ENCODE data around the gene PXT1. TPM values are rescaled to one million over a fixed set of nuclear protein-coding genes. Genes with fewer than 3 reads are reported as not detected.

Gene PXT1
- total and polyA plus RNA-seq, 9 of the 15 experiments (the other 6 are each of a cell fraction or from before 2014, with no cell fraction given): 0.09 to 0.11 (median 0.10) TPM; not detected in 5

- TF ChIP-seq RBBP5 (IDR thresholded peaks at IDR 0.05; ENCODE audit: borderline replicate concordance, insufficient read depth, low read length, poor library complexity, severe bottlenecking): no peak
- TF ChIP-seq EP300 (IDR thresholded peaks at IDR 0.05; ENCODE audit: low read length): no peak
Measured at GRCh38 chr6:36442103-36442670, 467 bp downstream of the PXT1 start (continued).

GRCh38 chr6:36441307-36441894 is 1.3 kb downstream of the PXT1 start:
- no TSS peak for BruUV-seq (replicated peaks)
- Histone ChIP-seq H3K4me1 (replicated peaks in 1 of 2; ENCODE audit: control insufficient read depth in 2 of 2, insufficient read depth in 2 of 2, low read length in 2 of 2) (peaks cover 20 to 31% of the 10 kb centered on the region in 2 experiments), H3K27ac (ENCODE audit: extremely low read depth, low read depth, low read length) (peak overlapping the region; percentile 89), H2AFZ (ENCODE audit: low read depth, low read length) (peak overlapping the region; percentile 88), H3K36me3 (ENCODE audit: control insufficient read depth, insufficient read depth, low read length) (peaks cover 10% of the 10 kb centered on the region; the same call in 2 of the 3 replicates), H3K27me3 (ENCODE audit: control insufficient read depth in 2 of 2, insufficient read depth in 2 of 2, low read length in 2 of 2) (no peaks in the 10 kb centered on the region), H3K4me3 (no peak overlapping the region), H3K9me1 (ENCODE audit: control insufficient read depth, insufficient read depth, low read length) (no peaks in the 10 kb centered on the region), H3K79me2 (ENCODE audit: control insufficient read depth, insufficient read depth, low read length) (peaks cover 43% of the 10 kb centered on the region), H3K4me2 (ENCODE audit: insufficient read depth, low read length) (peak overlapping the region; percentile 58), H3K9ac (ENCODE audit: insufficient read depth in 1 of 2, low read depth in 2 of 2, low read length in 2 of 2) (peak overlapping the region in 1 of 2 experiments; percentile 89; a peak in 2 of 4 replicates), H4K20me1 (replicated peaks; ENCODE audit: control insufficient read depth, insufficient read depth, low read length) (0 out of 2 replicates have a peak, but pooled peaks cover 5% of the 10 kb centered on the region), H3K9me3 (replicated peaks; ENCODE audit: control insufficient read depth, insufficient read depth, low read depth, low read length) (no peaks in the 10 kb centered on the region)
- in situ Hi-C loops (cut with MboI) (no loop called here), intact Hi-C loops (cut with micrococcal nuclease) (loop anchor here (1.0 to 5.0 kb wide), 4 partner anchors 18 to 151 kb away; partner anchors contain the start of genes SRSF3 and STK38)
- WGBS (ENCODE audit: insufficient coverage, low coverage, missing lambda C conversion rate): 3% methylated on average over 8 of the region's 8 CpGs
- peak; percentile 86 for ATAC-seq
- ChIA-PET POLR2A (interaction anchor here (0.6 to 1.9 kb wide), 14 partner anchors 9 to 359 kb away, joined by 3 to 22 read pairs (median 4); partner anchors contain the start of gene SRSF3), CTCF (ENCODE audit: low intra/inter-chr PET ratio) (no interaction called here)
- peak; percentile 93 to 100 (median 95) for DNase-seq (ENCODE audit: extremely low read depth in 1 of 4, low spot score in 3 of 4)
- peak; percentile 100 for FAIRE-seq
- no peak for TF ChIP-seq TFE3 (CRISPR knock-in tag; IDR thresholded peaks at IDR 0.05)
- no peak; the same call in 1 of the 2 replicates for TF ChIP-seq ZC3H11A (IDR thresholded peaks at IDR 0.05; ENCODE audit: low read depth, low read length)
- TF ChIP-seq NCOA4 (IDR thresholded peaks at IDR 0.05; ENCODE audit: partially characterized antibody): no peak
- TF ChIP-seq ZNF280B (CRISPR knock-in tag; IDR thresholded peaks at IDR 0.05): no peak
- TF ChIP-seq HEY1 (CRISPR knock-in tag; IDR thresholded peaks at IDR 0.05; ENCODE audit: borderline replicate concordance): no peak; the same call in 1 of the 2 replicates
- no peak for TF ChIP-seq ZNF143 (CRISPR knock-in tag; IDR thresholded peaks at IDR 0.05)
- peak; percentile 97 for TF ChIP-seq C11orf30 (IDR thresholded peaks at IDR 0.05; ENCODE audit: low read depth)
- TF ChIP-seq MLLT1 (IDR thresholded peaks at IDR 0.05): no peak
- TF ChIP-seq PCBP2 (IDR thresholded peaks at IDR 0.05; ENCODE audit: low read depth, low read length, poor library complexity, severe bottlenecking): no peak
- TF ChIP-seq SIN3A (IDR thresholded peaks at IDR 0.05; ENCODE audit: borderline replicate concordance in 2 of 2, control insufficient read depth in 1 of 2, low read depth in 2 of 2, low read length in 2 of 2): 0 out of 4 replicates have a peak, but pooled peaks of 1 of the 2 experiments have one; percentile 53
- TF ChIP-seq XRCC3 (IDR thresholded peaks at IDR 0.05): no peak
- no peak for TF ChIP-seq TCF7L2 (IDR thresholded peaks at IDR 0.05; ENCODE audit: low read depth, low read length)
